GM23338 (cell line): Measurements from ENCODE around the gene TMEM117.

Experiments used
- CREB1 ChIP-seq: fragments of 250-450 bp; sonication (Bioruptor Pico); IDR thresholded peaks from 2 replicates; pipeline ENCODE4 v1.5.0; 2020; ENCODE audit warnings: low read depth, mild to moderate bottlenecking, moderate library complexity
- CTCF ChIP-seq, 2 experiments: fragments of 200-600 bp in 1 of 2; sonication (generic) in 1 of 2; conservative IDR thresholded peaks; 2 replicates each; pipeline versions ENCODE4 v1.5.1 to v1.6.1; 2016 to 2017; ENCODE audit warnings: antibody characterized with exemption in 2 of 2, low read depth in 2 of 2, mild to moderate bottlenecking in 2 of 2, moderate library complexity in 1 of 2
- EZH2 ChIP-seq: fragments of 200-600 bp; sonication (generic); IDR thresholded peaks from one replicate; pipeline ENCODE4 v1.8.0; 2017; ENCODE audit warnings: antibody characterized with exemption, mild to moderate bottlenecking, low read depth; ENCODE audit not compliant: unreplicated experiment
- EZH2phosphoT487 ChIP-seq: fragments of 200-600 bp; sonication (generic); IDR thresholded peaks from one replicate; pipeline ENCODE4 v1.8.1; 2018; ENCODE audit warnings: antibody characterized with exemption; ENCODE audit not compliant: unreplicated experiment
- JUNB ChIP-seq: IDR thresholded peaks from one replicate; pipeline ENCODE4 v1.6.1; 2016; ENCODE audit warnings: antibody characterized with exemption; ENCODE audit not compliant: unreplicated experiment
- POLR2AphosphoS5 ChIP-seq: IDR thresholded peaks from 2 replicates; pipeline ENCODE4 v1.6.1; 2016; ENCODE audit warnings: antibody characterized with exemption, low read depth
- REST ChIP-seq: IDR thresholded peaks from one replicate; pipeline ENCODE4 v1.6.1; 2018; ENCODE audit warnings: antibody characterized with exemption; ENCODE audit not compliant: unreplicated experiment

GRCh38 chr12:44253338-44253856 lies 417.5 kb downstream of the TMEM117 start:
- TF ChIP-seq CREB1: no peak
- no peak for TF ChIP-seq CTCF (conservative IDR thresholded peaks at IDR 0.05; ENCODE audit: low read depth in 2 of 2)
- no peak for TF ChIP-seq EZH2phosphoT487
- TF ChIP-seq POLR2AphosphoS5: no peak
- no peak for TF ChIP-seq EZH2
- no peak for TF ChIP-seq REST
- TF ChIP-seq JUNB: no peak
